ENCODE measurements around the gene CDC42BPA. TPM values are rescaled to one million over a fixed set of nuclear protein-coding genes. Genes with fewer than 3 reads are reported as not detected.

Gene CDC42BPA
- total RNA-seq, 2 experiments from 2014 or later, result 1.8 to 2.1 TPM

DNA sequence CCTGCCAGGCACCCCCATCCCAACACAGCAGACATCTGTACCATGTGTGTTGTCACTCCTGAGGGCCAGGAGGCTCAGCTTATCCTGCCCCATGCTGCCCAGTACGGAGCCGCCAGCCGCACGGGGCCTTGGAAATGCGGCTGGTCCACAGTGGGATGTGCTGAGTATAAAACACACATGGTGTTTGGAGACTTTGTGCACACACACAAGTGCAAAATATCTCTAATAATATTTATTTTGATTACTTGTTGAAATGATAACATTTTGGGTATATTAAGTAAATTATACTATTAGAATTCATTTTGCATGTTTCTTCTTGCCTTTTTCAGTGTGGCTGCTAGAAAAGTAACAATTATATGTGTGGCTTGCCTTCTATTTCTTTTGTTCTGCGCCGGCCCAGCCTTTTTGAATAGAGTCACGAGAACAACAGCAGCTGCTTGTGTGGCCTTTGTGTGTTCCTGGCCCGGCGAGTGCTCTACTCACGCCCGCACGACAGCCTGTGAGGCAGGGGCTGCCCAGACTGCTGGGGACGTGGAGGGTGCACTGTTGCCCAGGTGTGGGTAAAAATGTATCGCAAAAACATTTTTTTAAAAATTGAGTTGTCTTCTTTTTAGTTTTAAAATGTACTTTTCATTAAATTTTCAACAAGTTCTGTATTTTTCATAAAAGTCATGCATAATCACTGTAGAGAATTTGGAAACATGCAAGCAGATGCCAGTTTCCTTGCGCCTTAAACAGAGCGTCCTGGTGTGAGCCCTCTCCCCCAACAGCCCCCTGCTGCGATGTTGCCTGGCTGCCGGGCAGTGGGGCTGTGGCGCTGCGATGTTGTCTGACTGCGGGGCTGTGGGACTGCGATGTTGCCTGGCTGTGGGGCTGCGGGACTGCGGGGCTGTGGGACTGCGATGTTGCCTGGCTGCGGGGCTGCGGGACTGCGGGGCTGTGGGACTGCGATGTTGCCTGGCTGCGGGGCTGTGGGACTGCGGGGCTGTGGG, 342.7 kb downstream of the CDC42BPA start:
- intact Hi-C loops (cut with micrococcal nuclease), result no loop called here
- no peak for TF ChIP-seq CTCF (IDR thresholded peaks at IDR 0.05)
- ATAC-seq, result no peak
- no peak for DNase-seq
- Mint-ChIP-seq H3K27ac (no peak overlapping the region), H3K9me3 (peaks cover 5% of the 10 kb centered on the region), H3K4me1 (ENCODE audit: low read depth) (peaks cover 5% of the 10 kb centered on the region), H3K4me3 (no peak overlapping the region), H3K36me3 (ENCODE audit: low read depth) (peaks cover 8% of the 10 kb centered on the region), H3K27me3 (no peaks in the 10 kb centered on the region)
- ChIA-PET CTCF (no interaction called here), POLR2A (no interaction called here)

GRCh38 chr1:226974544-226975258, 343.6 kb downstream of the CDC42BPA start:
- no peak for DNase-seq

DNA sequence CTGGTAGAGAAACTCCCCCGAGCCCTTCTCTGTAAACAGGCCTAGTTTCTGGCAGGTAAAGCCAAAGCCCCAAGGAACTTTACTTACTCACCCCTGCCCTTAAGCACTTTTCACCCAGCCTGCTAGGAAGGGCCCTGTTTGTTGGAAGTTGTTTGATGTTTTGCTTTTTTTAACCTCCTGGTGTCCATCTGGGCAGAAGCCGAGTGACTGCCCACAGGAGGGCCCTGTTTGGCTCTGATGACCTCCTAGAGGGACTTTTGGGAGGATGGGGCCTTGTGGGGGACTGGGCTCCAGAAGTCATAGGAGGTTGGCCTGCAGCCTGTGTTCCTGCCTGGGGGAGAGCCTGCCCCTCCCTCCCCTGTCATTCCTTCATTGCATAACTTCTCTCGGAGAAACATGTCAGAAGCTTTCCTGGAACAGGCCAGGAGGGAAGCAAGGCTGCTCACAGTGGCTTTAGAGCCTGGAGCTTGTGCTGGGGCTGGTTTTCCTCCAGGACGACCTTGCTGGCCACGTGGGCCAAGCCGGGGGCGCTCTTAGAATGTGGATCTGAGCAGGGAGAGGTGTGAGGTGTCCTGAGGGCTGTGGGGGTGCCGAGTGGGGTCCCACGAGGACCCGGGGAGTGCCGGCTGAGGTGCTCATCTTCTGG, 344.3 kb downstream of the CDC42BPA start:
- Mint-ChIP-seq H3K36me3 (ENCODE audit: low read depth) (peaks cover 16% of the 10 kb centered on the region), H3K9me3 (peaks cover 7% of the 10 kb centered on the region), H3K27ac (no peak overlapping the region), H3K27me3 (no peaks in the 10 kb centered on the region), H3K4me3 (no peak overlapping the region), H3K4me1 (ENCODE audit: low read depth) (peaks cover 5% of the 10 kb centered on the region)
- ChIA-PET CTCF (no interaction called here), POLR2A (no interaction called here)
- ATAC-seq (no peak), DNase-seq (no peak)
- no peak for TF ChIP-seq CTCF (IDR thresholded peaks at IDR 0.05)
- intact Hi-C loops (cut with micrococcal nuclease), result no loop called here

More at GRCh38 chr1:226974544-226975258, 343.6 kb downstream of the CDC42BPA start:
- no peak overlapping the region for H3K4me3 Mint-ChIP-seq
- H3K36me3 Mint-ChIP-seq (ENCODE audit: low read depth), result peaks cover 9% of the 10 kb centered on the region
- TF ChIP-seq CTCF (IDR thresholded peaks at IDR 0.05), result no peak
- ChIA-PET POLR2A (no interaction called here), CTCF (no interaction called here)
- intact Hi-C loops (cut with micrococcal nuclease), result no loop called here
- H3K27ac Mint-ChIP-seq, result no peak overlapping the region
- no peaks in the 10 kb centered on the region for H3K27me3 Mint-ChIP-seq
- H3K4me1 Mint-ChIP-seq (ENCODE audit: low read depth), result peaks cover 5% of the 10 kb centered on the region
- ATAC-seq, result no peak
- peaks cover 7% of the 10 kb centered on the region for H3K9me3 Mint-ChIP-seq

DNA sequence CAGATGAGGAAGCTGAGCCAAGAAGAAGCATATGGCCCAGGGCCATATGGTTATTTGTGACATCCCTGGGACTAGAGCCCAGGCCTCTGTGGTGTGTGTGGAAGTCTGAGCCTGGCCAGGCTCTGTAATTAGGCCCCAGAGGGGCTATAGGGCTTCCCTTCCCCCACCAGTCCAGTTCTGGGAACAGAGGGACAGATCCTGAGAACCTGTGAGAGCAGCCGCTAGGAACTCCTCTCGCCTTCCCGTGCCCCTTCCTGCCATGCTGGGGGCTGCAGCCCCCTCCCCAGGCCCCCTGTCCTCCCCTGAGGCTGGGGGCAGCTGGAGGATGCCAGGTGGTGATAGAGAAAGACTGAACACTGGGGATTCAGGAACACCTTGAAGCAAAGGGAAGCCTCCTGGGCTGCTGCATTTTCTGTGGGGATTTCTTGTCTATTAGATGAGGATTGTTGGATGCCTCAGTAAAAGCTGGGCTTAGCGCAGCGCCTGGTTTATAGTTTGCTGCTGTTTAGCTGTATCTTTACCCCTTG, 344.9 kb downstream of the CDC42BPA start:
- DNase-seq (no peak), ATAC-seq (no peak)
- no peak for TF ChIP-seq CTCF (IDR thresholded peaks at IDR 0.05)
- peaks cover 5% of the 10 kb centered on the region for H3K4me1 Mint-ChIP-seq (ENCODE audit: low read depth)
- peaks cover 22% of the 10 kb centered on the region for H3K36me3 Mint-ChIP-seq (ENCODE audit: low read depth)
- H3K27ac Mint-ChIP-seq, result no peak overlapping the region
- POLR2A ChIA-PET, result no interaction called here
- H3K4me3 Mint-ChIP-seq, result no peak overlapping the region
- CTCF ChIA-PET, result no interaction called here
- no peaks in the 10 kb centered on the region for H3K27me3 Mint-ChIP-seq
- H3K9me3 Mint-ChIP-seq, result peaks cover 7% of the 10 kb centered on the region
- intact Hi-C loops (cut with micrococcal nuclease), result no loop called here

Data from activated CD8-positive, alpha-beta T cell treated with anti-CD3 and anti-CD28 coated beads for 36 hours (primary cell).